ENCODE data around the gene ACSL3.
"Not testable (repeated sequence)": the region's sequence is repeated elsewhere in the genome, so short reads cannot be mapped to it uniquely, and the experiment has no call there.

ACSL3 gene

GRCh38 chr2:222979484-222979883, 118.6 kb downstream of the ACSL3 start:
- no peak for DNase-seq

DNA sequence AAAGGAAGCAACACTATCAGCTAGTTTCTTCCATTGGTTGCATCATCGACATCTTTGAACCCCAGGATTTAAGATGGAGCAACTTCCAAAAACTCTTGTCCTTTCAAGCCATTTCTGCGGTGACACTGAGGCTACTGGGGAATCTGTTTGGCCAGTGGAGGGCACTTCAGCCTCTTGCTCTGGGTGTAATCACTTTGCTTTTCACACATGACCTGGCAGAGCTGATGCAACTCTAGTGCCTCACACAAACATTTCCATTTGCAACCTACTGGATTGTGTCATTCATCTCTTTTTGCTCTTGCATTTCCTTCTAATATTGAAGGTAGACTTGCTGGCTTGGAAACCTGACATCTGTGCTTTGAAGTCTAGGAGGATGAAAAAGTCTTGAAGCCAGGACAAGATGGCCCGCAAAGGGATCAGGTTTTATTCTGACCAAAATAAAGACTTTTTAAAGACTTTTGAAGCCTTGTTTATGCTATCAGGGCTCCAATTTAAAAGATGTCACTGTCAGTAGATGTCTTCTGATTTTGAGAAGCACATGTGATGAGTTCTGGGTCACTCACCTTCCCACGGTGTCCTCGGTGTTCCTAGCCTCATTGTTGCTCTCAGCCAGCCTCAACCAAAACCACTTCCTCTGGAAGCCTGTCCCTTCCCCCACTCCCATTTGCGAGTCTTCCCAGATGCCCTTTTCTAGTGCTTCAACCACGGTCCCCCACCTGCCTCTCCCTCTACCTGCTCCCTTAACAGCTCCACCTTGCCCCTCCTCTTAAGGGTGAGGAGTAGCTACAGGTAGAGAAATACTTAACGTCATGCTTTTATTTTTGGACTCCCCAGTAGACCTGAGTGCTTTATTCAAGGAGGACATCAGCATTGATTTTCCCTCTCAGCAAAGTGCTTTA, 121.4 kb downstream of the ACSL3 start:
- DNase-seq: no peak

DNA sequence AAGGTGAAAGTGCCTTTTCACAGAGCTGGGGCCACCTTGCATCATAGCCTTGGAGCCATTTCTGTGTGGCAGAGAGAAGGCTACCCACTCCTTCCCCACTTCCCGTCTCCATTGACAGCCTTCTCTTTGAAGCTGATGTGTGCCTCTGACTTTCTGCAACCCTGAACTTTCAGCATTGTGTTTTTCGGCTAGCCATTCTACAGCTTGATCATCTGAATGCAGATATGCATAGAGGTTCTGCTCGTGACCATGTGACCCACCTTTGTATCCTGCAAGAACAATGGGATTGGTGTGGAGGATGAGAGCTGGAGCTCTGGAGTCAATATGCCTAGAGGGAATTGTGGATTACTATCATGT, 122.1 kb downstream of the ACSL3 start:
- no peak for DNase-seq

DNA sequence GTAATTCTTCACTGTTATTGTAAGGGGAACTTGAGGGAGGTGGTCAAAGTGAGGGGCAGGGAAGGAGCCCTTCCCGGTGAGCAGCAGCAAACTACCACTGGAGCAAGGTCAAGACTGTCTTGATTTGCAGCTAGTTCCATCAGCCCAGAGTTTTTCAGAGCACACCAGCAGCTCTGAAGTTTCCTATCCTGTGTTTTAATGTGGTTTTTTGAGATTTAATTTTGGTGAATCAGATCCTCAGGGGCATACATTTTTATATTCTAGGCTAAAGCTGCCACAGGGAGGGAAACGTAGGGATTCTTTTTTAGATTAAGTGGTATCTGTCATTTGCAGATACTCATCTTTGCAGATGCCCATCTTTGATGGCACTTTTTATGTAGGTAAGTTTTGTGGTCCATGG, 124.1 kb downstream of the ACSL3 start:
- no peak for DNase-seq

DNA sequence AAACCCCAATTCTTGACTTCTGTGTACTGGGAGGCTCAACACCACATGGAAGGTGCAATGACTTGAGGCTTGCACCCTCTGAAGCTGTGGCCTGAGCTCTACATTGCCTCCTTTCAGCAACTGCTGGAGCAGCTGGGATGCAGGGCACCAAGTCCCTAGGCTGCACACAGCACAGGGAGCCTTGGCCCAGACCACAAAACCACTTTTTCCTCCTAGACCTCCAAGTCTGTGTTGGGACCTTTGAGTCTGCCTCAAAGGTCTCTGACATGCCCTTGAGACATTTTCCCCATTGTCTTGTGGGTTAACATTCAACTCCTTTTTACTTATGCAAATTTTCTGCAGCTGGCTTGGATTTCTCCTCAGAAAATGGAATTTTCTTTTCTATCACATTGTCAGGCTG, 128.6 kb downstream of the ACSL3 start:
- DNase-seq: no peak

DNA sequence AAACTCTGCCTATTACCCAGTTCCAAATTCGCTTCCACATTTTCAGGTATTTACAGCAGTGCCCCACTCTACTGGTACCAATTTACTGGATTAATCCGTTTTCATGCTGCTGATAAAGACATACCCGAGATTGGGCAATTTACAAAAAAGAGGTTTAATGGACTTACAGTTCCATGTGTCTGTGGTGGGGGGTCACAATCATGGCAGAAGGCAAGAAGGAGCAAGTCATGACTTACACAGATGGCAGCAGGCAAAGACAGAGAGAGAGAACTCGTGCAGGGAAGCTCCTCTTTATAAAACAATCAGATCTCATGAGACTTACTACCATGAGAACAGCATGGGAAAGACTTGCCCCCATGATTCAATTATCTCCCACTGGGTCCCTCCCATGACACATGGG, 129.4 kb downstream of the ACSL3 start:
- DNase-seq: not testable (repeated sequence)

DNA sequence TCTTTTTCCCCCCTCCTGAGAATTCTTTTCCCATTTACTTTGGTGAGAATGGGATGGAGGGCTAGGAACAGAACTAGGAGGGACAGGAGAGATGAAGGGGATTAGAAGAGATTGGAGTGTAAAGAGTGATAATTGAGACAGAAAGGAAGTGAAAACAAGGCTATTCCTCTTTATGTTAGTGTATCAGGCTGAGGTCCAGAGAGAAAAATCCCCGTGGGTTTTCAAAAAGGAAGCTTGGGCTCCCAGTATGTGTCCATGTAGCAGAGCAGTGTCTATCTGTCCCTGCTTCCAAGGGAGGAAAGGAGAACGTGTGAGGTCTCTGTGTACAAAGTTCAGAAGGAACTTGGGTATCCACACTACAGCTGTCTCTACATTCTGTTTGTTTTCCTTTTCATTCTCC, 131.3 kb downstream of the ACSL3 start:
- DNase-seq: no peak

Data from activated naive CD4-positive, alpha-beta T cell (primary cell).